PC-9 (cell line): Measurements from ENCODE around the gene ARMC9.

Experiments used
- EZH2 ChIP-seq: fragments of 200-600 bp; sonication (generic); IDR thresholded peaks from 2 replicates; pipeline ENCODE4 v1.8.0; 2017; ENCODE audit warnings: antibody characterized with exemption, low read depth
- TF ChIP-seq, protein P1 (sequence below): fragments of 200-600 bp; sonication (generic); conservative IDR thresholded peaks from 2 replicates; pipeline ENCODE4 v1.6.1; 2017; ENCODE audit warnings: mixed run types, antibody characterized with exemption, mild to moderate bottlenecking, moderate library complexity

DNA sequence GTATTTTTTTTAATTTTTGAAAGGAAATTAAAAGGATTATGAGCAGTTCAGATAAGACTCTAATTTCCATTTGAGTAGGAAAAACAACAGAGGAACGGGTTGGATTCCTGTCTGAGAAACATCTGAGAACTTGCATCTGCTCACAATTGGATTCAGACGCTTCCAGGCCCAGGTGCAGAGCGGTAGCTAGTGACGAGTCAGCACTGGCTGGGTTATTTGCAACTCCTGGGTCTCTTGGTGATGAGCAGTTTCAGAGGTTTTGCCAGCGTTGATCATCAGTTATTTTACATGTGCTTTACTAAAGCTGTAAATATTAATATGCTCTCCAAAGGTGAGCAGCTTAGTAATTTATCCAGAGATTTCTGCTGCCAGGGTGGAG is 158.0 kb downstream of the ARMC9 start:
- TF ChIP-seq EZH2, result no peak
- TF ChIP-seq, protein P1, sequence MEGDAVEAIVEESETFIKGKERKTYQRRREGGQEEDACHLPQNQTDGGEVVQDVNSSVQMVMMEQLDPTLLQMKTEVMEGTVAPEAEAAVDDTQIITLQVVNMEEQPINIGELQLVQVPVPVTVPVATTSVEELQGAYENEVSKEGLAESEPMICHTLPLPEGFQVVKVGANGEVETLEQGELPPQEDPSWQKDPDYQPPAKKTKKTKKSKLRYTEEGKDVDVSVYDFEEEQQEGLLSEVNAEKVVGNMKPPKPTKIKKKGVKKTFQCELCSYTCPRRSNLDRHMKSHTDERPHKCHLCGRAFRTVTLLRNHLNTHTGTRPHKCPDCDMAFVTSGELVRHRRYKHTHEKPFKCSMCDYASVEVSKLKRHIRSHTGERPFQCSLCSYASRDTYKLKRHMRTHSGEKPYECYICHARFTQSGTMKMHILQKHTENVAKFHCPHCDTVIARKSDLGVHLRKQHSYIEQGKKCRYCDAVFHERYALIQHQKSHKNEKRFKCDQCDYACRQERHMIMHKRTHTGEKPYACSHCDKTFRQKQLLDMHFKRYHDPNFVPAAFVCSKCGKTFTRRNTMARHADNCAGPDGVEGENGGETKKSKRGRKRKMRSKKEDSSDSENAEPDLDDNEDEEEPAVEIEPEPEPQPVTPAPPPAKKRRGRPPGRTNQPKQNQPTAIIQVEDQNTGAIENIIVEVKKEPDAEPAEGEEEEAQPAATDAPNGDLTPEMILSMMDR, result no peak
